ENCODE results near the gene MAST2. TPM values are rescaled to one million over a fixed set of nuclear protein-coding genes. Genes with fewer than 3 reads are reported as not detected.

MAST2 gene
- total RNA-seq, 4 donors from 2014 or later: 8.3 to 24.8 (median 14.5) TPM

- 75% methylated on average over 1 of the region's 1 CpG for WGBS, 2 donors
- H3K27me3 ChIP-seq: no peaks in the 10 kb centered on the region
- intact Hi-C loops (cut with DNase I): no loop called here
These were observed 81.3 kb downstream of the MAST2 start for GRCh38 chr1:45884700-45885099.

GRCh38 chr1:45886229-45886628 is 82.8 kb downstream of the MAST2 start:
- no peak overlapping the region for H3K27ac ChIP-seq
- WGBS, 2 donors: 78 to 79% methylated on average over 2 of the region's 2 CpGs

More at GRCh38 chr1:45884700-45885099, 81.3 kb downstream of the MAST2 start:
- peaks cover 0 to 7% (median 0%) of the 10 kb centered on the region in 3 donors for H3K4me1 ChIP-seq
- TF ChIP-seq POLR2A (IDR thresholded peaks at IDR 0.05): no peak
- no peak for TF ChIP-seq CTCF (IDR thresholded peaks at IDR 0.05)
- H3K36me3 ChIP-seq: no peaks in the 10 kb centered on the region
- DNase-seq: no peak
- H3K27ac ChIP-seq: no peak overlapping the region
- no peaks in the 10 kb centered on the region for H3K9me3 ChIP-seq
- no peak overlapping the region for H3K4me3 ChIP-seq

GRCh38 chr1:45887156-45887842 is 83.9 kb downstream of the MAST2 start:
- peaks cover 0 to 7% (median 5%) of the 10 kb centered on the region in 3 donors for H3K4me1 ChIP-seq
- H3K27me3 ChIP-seq: no peaks in the 10 kb centered on the region
- no peak for DNase-seq
- H3K27ac ChIP-seq: no peak overlapping the region
- WGBS, 2 donors: 60 to 81% methylated on average over 1 of the region's 1 CpG
- no peaks in the 10 kb centered on the region for H3K9me3 ChIP-seq
- intact Hi-C loops (cut with DNase I): no loop called here
- H3K4me3 ChIP-seq: no peak overlapping the region
- no peaks in the 10 kb centered on the region for H3K36me3 ChIP-seq
- TF ChIP-seq POLR2A (IDR thresholded peaks at IDR 0.05) (no peak), CTCF (IDR thresholded peaks at IDR 0.05) (no peak)

More at GRCh38 chr1:45886229-45886628, 82.8 kb downstream of the MAST2 start:
- Histone ChIP-seq H3K36me3 (no peaks in the 10 kb centered on the region), H3K9me3 (no peaks in the 10 kb centered on the region), H3K4me3 (no peak overlapping the region), H3K4me1 (peaks cover 0 to 4% (median 0%) of the 10 kb centered on the region in 3 donors), H3K27me3 (no peaks in the 10 kb centered on the region)
- no peak for DNase-seq
- intact Hi-C loops (cut with DNase I): no loop called here
- TF ChIP-seq CTCF (IDR thresholded peaks at IDR 0.05) (no peak), POLR2A (IDR thresholded peaks at IDR 0.05) (no peak)

GRCh38 chr1:45890078-45890477 is 86.7 kb downstream of the MAST2 start:
- Histone ChIP-seq H3K27ac (no peak overlapping the region), H3K4me3 (no peak overlapping the region), H3K27me3 (no peaks in the 10 kb centered on the region), H3K4me1 (peaks cover 0 to 13% (median 10%) of the 10 kb centered on the region in 3 donors), H3K36me3 (no peaks in the 10 kb centered on the region), H3K9me3 (no peaks in the 10 kb centered on the region)
- no peak for TF ChIP-seq CTCF (IDR thresholded peaks at IDR 0.05)
- TF ChIP-seq POLR2A (IDR thresholded peaks at IDR 0.05): no peak
- intact Hi-C loops (cut with DNase I): no loop called here
- DNase-seq: no peak
- WGBS, 2 donors: 87 to 97% methylated on average over 2 of the region's 2 CpGs

GRCh38 chr1:45891087-45891486 is 87.7 kb downstream of the MAST2 start:
- DNase-seq: no peak
- intact Hi-C loops (cut with DNase I): no loop called here
- Histone ChIP-seq H3K4me1 (peaks cover 0 to 13% (median 10%) of the 10 kb centered on the region in 3 donors), H3K4me3 (no peak overlapping the region), H3K36me3 (no peaks in the 10 kb centered on the region), H3K27ac (no peak overlapping the region), H3K9me3 (no peaks in the 10 kb centered on the region), H3K27me3 (no peaks in the 10 kb centered on the region)
- 95 to 97% methylated on average over 2 of the region's 2 CpGs for WGBS, 2 donors
- TF ChIP-seq CTCF (IDR thresholded peaks at IDR 0.05) (no peak), POLR2A (IDR thresholded peaks at IDR 0.05) (no peak)

All from esophagus squamous epithelium (tissue), 5 donors.